KBM-7 (cell line): ENCODE results near the gene PIP4K2C.
A peak's percentile ranks its signal among the peaks of the same experiment; 100 is the strongest.
"Not testable (repeated sequence)": the region's sequence is repeated elsewhere in the genome, so short reads cannot be mapped to it uniquely, and the experiment has no call there.

Experiments
- DNase-seq: peaks from one replicate; pipeline ENCODE4 v3.0.0-alpha.2; 2015
- in situ Hi-C: fragments of 300-500 bp; cut with MboI; formaldehyde crosslinking; loops from 2 replicates; pipeline ENCODE4 v1.14.3; 2020; ENCODE audit warnings: low sequenced_read_pairs, low pct_unique_long_range_greater_than_20kb, mixed read lengths

The PIP4K2C gene

DNA sequence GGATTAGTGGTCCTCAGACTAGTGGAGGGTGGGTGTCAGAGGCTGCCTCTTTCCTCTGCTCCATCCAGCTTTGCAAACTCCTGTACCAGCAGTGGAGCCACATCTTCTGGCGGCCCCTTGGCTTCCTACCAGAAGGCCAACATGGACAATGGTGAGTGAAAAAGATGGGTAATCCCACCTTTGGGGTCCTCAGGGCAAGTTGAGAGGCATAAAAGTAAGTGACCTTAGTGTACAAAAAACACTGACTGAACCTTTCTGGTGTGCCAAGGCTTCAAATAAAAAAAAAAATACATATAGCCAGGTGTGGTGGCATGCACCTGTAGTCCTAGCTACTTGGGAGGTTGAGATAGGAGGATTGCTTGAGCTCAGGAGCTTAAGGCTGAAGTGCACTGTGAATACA lies 9.2 kb upstream of the PIP4K2C start:
- in situ Hi-C loops: no loop called here
- no peak for DNase-seq

- in situ Hi-C loops: no loop called here
- DNase-seq: no peak
These were observed 8.6 kb upstream of the PIP4K2C start for GRCh38 chr12:57582440-57582839.

GRCh38 chr12:57583008-57583831 lies 7.8 kb upstream of the PIP4K2C start:
- peak; percentile 85 for DNase-seq
- in situ Hi-C loops: no loop called here

DNA sequence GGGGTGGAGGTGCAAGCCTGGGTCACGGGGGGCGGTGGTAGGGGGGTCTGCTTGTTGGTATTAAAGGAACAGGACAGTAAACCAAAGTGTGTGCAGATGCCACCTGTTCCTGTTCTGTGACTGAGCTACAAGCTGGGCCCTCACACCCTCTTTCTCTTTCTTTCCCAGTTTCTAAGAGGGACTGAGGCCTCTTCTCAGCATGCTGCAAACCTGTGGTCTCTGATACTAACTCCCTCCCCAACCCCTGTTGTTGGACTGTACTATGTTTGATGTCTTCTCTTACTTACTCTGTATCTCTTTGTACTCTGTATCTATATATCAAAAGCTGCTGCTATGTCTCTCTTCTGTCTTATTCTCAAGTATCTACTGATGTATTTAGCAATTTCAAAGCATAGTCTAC lies 6.9 kb upstream of the PIP4K2C start:
- no peak for DNase-seq
- in situ Hi-C loops: no loop called here

GRCh38 chr12:57584690-57585089 lies 6.3 kb upstream of the PIP4K2C start:
- DNase-seq: no peak
- in situ Hi-C loops: no loop called here

GRCh38 chr12:57585156-57585555 lies 5.8 kb upstream of the PIP4K2C start:
- DNase-seq: no peak
- in situ Hi-C loops: no loop called here

- in situ Hi-C loops: no loop called here
- no peak for DNase-seq
These were observed 4.9 kb upstream of the PIP4K2C start for GRCh38 chr12:57586128-57586527.

- no peak for DNase-seq
- in situ Hi-C loops: no loop called here
These were observed 4.1 kb upstream of the PIP4K2C start for GRCh38 chr12:57586832-57587429.

GRCh38 chr12:57588951-57589610 lies 1.9 kb upstream of the PIP4K2C start:
- in situ Hi-C loops, DNase-seq: not testable (repeated sequence)

DNA sequence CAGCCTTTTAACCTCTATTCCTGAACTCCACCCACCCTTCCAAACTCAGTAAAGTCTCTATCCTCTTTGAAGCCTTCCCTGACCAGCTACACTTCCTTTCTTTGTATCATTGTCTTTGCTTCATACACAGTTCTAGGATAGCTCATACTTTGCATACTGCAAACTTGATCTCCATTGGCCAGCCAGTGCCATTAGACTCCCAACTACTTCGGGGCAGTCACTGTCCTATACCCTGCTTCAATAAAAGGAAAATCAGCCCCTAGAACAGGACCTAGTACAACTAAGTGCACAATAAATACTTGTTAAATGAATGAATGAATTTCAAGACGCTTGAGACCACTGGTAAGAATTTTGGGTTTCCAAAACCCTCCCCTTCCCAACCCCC lies 521 bp upstream of the PIP4K2C start:
- in situ Hi-C loops: no loop called here
- no peak for DNase-seq

GRCh38 chr12:57591782-57592325 lies 862 bp downstream of the PIP4K2C start:
- no peak for DNase-seq
- in situ Hi-C loops: no loop called here

DNA sequence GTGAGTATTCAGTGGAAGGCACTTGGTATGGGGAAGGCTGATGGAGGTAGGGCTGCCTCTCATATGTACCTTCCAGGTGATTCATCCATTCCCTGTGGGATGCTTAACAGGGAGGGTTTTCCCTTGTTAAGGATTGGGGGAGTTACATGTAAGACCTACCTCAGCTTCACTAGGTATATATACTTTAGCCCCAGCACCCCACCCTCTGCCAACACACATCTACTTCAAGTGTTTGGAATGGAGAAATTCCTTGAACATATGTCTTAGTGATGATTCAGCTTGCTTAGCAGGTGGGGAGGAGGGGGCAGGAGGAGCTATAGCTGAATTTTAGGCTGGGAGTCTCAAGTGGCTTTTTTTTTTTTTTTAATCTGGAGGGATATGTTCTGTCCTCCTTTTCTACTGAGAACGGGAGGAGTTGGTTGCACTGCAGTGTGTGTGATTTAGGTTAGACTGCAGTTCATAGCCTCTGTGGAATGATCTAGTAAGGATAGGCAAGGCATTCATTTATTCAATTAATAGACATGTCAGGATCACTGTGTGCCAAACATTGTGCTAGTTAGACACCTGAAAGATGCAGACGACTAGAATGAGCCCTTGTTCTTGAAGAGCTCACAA lies 1.7 kb downstream of the PIP4K2C start:
- no peak for DNase-seq
- in situ Hi-C loops: no loop called here

- in situ Hi-C loops: no loop called here
- DNase-seq: no peak
These were observed 2.2 kb downstream of the PIP4K2C start for GRCh38 chr12:57593187-57593586.

DNA sequence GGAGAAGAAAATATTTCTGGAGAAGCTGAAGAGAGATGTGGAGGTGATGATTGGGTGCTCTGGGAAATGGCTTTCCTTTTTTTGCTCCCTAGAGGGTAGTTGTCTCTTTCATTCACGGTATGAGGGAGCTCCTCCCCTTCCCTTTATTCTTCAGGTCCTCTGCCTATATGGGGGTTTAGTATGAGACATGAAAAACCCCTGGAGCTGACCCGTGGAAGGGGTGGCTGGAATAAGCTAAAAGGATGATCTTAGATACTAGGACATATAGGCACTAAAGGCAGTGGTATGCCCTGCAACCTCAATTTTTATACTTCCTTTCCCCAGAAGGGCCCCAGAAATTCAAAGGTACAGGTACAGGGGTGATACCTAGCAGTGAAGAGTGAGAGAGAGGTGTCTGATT lies 9.4 kb downstream of the PIP4K2C start:
- DNase-seq: no peak
- in situ Hi-C loops: no loop called here

DNA sequence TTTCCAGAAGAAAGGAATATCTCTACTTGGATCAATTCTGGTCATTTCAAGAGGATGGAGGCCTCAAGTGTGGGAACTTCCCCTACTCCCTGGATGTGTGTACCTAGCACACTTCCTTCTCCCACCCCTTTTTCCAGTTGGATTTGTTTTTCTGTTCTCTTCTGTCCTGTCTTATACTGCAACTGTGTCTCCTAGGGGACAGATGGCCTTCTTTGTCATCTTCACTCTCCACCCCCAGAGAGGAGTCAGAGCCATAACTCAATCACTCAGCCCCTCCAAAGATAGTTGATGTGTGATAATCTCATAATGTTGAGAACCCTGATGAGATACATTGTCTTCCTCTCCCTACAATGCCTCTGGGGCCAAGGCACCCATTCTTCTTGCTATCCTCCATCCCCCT lies 11.6 kb downstream of the PIP4K2C start:
- in situ Hi-C loops: no loop called here
- no peak for DNase-seq

DNA sequence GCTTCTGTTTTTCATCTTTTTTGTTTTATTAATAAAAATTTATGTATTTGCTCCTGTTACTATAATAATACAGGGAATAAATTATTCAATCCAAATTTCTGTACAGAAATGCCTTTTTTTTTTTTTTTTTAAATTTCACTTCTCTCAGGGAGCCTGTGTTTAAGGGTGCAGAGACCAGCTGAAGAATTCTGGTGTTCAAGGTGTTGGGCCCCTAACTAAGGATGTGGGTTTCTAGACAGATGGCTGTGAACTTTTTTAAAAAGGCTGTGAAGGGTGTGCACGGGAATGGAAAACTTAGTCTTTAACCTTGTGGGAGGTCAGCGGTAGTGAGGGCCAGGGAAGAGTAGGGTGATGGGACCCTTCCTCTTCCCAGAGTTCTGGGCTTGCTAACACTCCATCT lies 12.3 kb downstream of the PIP4K2C start:
- DNase-seq: no peak
- in situ Hi-C loops: no loop called here

GRCh38 chr12:57603815-57604453 lies 12.9 kb downstream of the PIP4K2C start:
- DNase-seq: no peak
- in situ Hi-C loops: no loop called here

- in situ Hi-C loops: no loop called here
- DNase-seq: no peak
These were observed 13.5 kb downstream of the PIP4K2C start, which contains the start of gene DTX3 for GRCh38 chr12:57604454-57604991. DTX3 (plus strand) TSS chr12:57604824; CDS start chr12:57606518, 1,694 bp downstream.
